ENCODE results near the gene GRIK4.

GRIK4 gene

GRCh38 chr11:120824242-120824641 is 312.7 kb downstream of the GRIK4 start:
- no peaks in the 10 kb centered on the region for H3K9me3 ChIP-seq (ENCODE audit: control insufficient read depth, low read depth, low read length)
- H3K27ac ChIP-seq (ENCODE audit: low read length), result no peak overlapping the region
- no peak overlapping the region for H3K9ac ChIP-seq (ENCODE audit: low read length)
- no peaks in the 10 kb centered on the region for H3K4me1 ChIP-seq (ENCODE audit: control insufficient read depth, low read depth, low read length)
- H3K27me3 ChIP-seq (ENCODE audit: control insufficient read depth, insufficient read depth, low read length), result no peaks in the 10 kb centered on the region
- no peak overlapping the region for H3K4me3 ChIP-seq (ENCODE audit: low read length)
- no peaks in the 10 kb centered on the region for H3K36me3 ChIP-seq (ENCODE audit: control insufficient read depth, low read depth, low read length)

GRCh38 chr11:120827198-120827597 is 315.6 kb downstream of the GRIK4 start:
- no peak overlapping the region for H3K27ac ChIP-seq (ENCODE audit: low read length)
- H3K36me3 ChIP-seq (ENCODE audit: control insufficient read depth, low read depth, low read length), result no peaks in the 10 kb centered on the region
- H3K27me3 ChIP-seq (ENCODE audit: control insufficient read depth, insufficient read depth, low read length), result no peaks in the 10 kb centered on the region
- H3K9me3 ChIP-seq (ENCODE audit: control insufficient read depth, low read depth, low read length), result no peaks in the 10 kb centered on the region
- H3K4me3 ChIP-seq (ENCODE audit: low read length), result no peak overlapping the region
- no peaks in the 10 kb centered on the region for H3K4me1 ChIP-seq (ENCODE audit: control insufficient read depth, low read depth, low read length)
- no peak overlapping the region for H3K9ac ChIP-seq (ENCODE audit: low read length)

GRCh38 chr11:120827820-120828219 is 316.3 kb downstream of the GRIK4 start:
- no peak overlapping the region for H3K9ac ChIP-seq (ENCODE audit: low read length)
- no peaks in the 10 kb centered on the region for H3K36me3 ChIP-seq (ENCODE audit: control insufficient read depth, low read depth, low read length)
- H3K27me3 ChIP-seq (ENCODE audit: control insufficient read depth, insufficient read depth, low read length), result no peaks in the 10 kb centered on the region
- no peaks in the 10 kb centered on the region for H3K4me1 ChIP-seq (ENCODE audit: control insufficient read depth, low read depth, low read length)
- no peak overlapping the region for H3K4me3 ChIP-seq (ENCODE audit: low read length)
- H3K27ac ChIP-seq (ENCODE audit: low read length), result no peak overlapping the region
- H3K9me3 ChIP-seq (ENCODE audit: control insufficient read depth, low read depth, low read length), result no peaks in the 10 kb centered on the region

- Histone ChIP-seq H3K9me3 (ENCODE audit: control insufficient read depth, low read depth, low read length) (no peaks in the 10 kb centered on the region), H3K4me1 (ENCODE audit: control insufficient read depth, low read depth, low read length) (no peaks in the 10 kb centered on the region), H3K4me3 (ENCODE audit: low read length) (no peak overlapping the region), H3K36me3 (ENCODE audit: control insufficient read depth, low read depth, low read length) (no peaks in the 10 kb centered on the region), H3K9ac (ENCODE audit: low read length) (no peak overlapping the region), H3K27me3 (ENCODE audit: control insufficient read depth, insufficient read depth, low read length) (no peaks in the 10 kb centered on the region), H3K27ac (ENCODE audit: low read length) (no peak overlapping the region)
Measured at GRCh38 chr11:120828847-120829246, 317.3 kb downstream of the GRIK4 start.

- H3K9me3 ChIP-seq (ENCODE audit: control insufficient read depth, low read depth, low read length), result no peaks in the 10 kb centered on the region
- no peak overlapping the region for H3K27ac ChIP-seq (ENCODE audit: low read length)
Measured at GRCh38 chr11:120830085-120830620, 318.6 kb downstream of the GRIK4 start.

GRCh38 chr11:120832481-120833238 is 321.1 kb downstream of the GRIK4 start:
- Histone ChIP-seq H3K27me3 (ENCODE audit: control insufficient read depth, insufficient read depth, low read length) (no peaks in the 10 kb centered on the region), H3K9ac (ENCODE audit: low read length) (no peak overlapping the region)

More at GRCh38 chr11:120830085-120830620, 318.6 kb downstream of the GRIK4 start:
- Histone ChIP-seq H3K27me3 (ENCODE audit: control insufficient read depth, insufficient read depth, low read length) (no peaks in the 10 kb centered on the region), H3K4me1 (ENCODE audit: control insufficient read depth, low read depth, low read length) (no peaks in the 10 kb centered on the region), H3K36me3 (ENCODE audit: control insufficient read depth, low read depth, low read length) (no peaks in the 10 kb centered on the region), H3K4me3 (ENCODE audit: low read length) (no peak overlapping the region), H3K9ac (ENCODE audit: low read length) (no peak overlapping the region)

GRCh38 chr11:120834686-120835210 is 323.2 kb downstream of the GRIK4 start:
- H3K27ac ChIP-seq (ENCODE audit: low read length), result no peak overlapping the region
- no peaks in the 10 kb centered on the region for H3K9me3 ChIP-seq (ENCODE audit: control insufficient read depth, low read depth, low read length)
- H3K4me3 ChIP-seq (ENCODE audit: low read length), result no peak overlapping the region
- H3K9ac ChIP-seq (ENCODE audit: low read length), result no peak overlapping the region
- no peaks in the 10 kb centered on the region for H3K27me3 ChIP-seq (ENCODE audit: control insufficient read depth, insufficient read depth, low read length)
- no peaks in the 10 kb centered on the region for H3K36me3 ChIP-seq (ENCODE audit: control insufficient read depth, low read depth, low read length)
- H3K4me1 ChIP-seq (ENCODE audit: control insufficient read depth, low read depth, low read length), result no peaks in the 10 kb centered on the region

More at GRCh38 chr11:120832481-120833238, 321.1 kb downstream of the GRIK4 start:
- H3K4me3 ChIP-seq (ENCODE audit: low read length), result no peak overlapping the region
- H3K4me1 ChIP-seq (ENCODE audit: control insufficient read depth, low read depth, low read length), result no peaks in the 10 kb centered on the region
- no peaks in the 10 kb centered on the region for H3K9me3 ChIP-seq (ENCODE audit: control insufficient read depth, low read depth, low read length)
- no peak overlapping the region for H3K27ac ChIP-seq (ENCODE audit: low read length)
- no peaks in the 10 kb centered on the region for H3K36me3 ChIP-seq (ENCODE audit: control insufficient read depth, low read depth, low read length)

GRCh38 chr11:120835601-120836228 is 324.2 kb downstream of the GRIK4 start:
- Histone ChIP-seq H3K4me1 (ENCODE audit: control insufficient read depth, low read depth, low read length) (no peaks in the 10 kb centered on the region), H3K36me3 (ENCODE audit: control insufficient read depth, low read depth, low read length) (no peaks in the 10 kb centered on the region), H3K27me3 (ENCODE audit: control insufficient read depth, insufficient read depth, low read length) (no peaks in the 10 kb centered on the region)

GRCh38 chr11:120837696-120838095 is 326.1 kb downstream of the GRIK4 start:
- Histone ChIP-seq H3K4me1 (ENCODE audit: control insufficient read depth, low read depth, low read length) (no peaks in the 10 kb centered on the region), H3K27ac (ENCODE audit: low read length) (no peak overlapping the region), H3K36me3 (ENCODE audit: control insufficient read depth, low read depth, low read length) (no peaks in the 10 kb centered on the region), H3K27me3 (ENCODE audit: control insufficient read depth, insufficient read depth, low read length) (no peaks in the 10 kb centered on the region), H3K4me3 (ENCODE audit: low read length) (no peak overlapping the region), H3K9me3 (ENCODE audit: control insufficient read depth, low read depth, low read length) (no peaks in the 10 kb centered on the region), H3K9ac (ENCODE audit: low read length) (no peak overlapping the region)

More at GRCh38 chr11:120835601-120836228, 324.2 kb downstream of the GRIK4 start:
- Histone ChIP-seq H3K9ac (ENCODE audit: low read length) (no peak overlapping the region), H3K27ac (ENCODE audit: low read length) (no peak overlapping the region), H3K4me3 (ENCODE audit: low read length) (no peak overlapping the region), H3K9me3 (ENCODE audit: control insufficient read depth, low read depth, low read length) (no peaks in the 10 kb centered on the region)

GRCh38 chr11:120839201-120839600 is 327.7 kb downstream of the GRIK4 start:
- H3K27ac ChIP-seq (ENCODE audit: low read length), result no peak overlapping the region
- no peaks in the 10 kb centered on the region for H3K9me3 ChIP-seq (ENCODE audit: control insufficient read depth, low read depth, low read length)
- H3K9ac ChIP-seq (ENCODE audit: low read length), result no peak overlapping the region
- no peaks in the 10 kb centered on the region for H3K27me3 ChIP-seq (ENCODE audit: control insufficient read depth, insufficient read depth, low read length)
- no peaks in the 10 kb centered on the region for H3K4me1 ChIP-seq (ENCODE audit: control insufficient read depth, low read depth, low read length)
- H3K36me3 ChIP-seq (ENCODE audit: control insufficient read depth, low read depth, low read length), result no peaks in the 10 kb centered on the region
- H3K4me3 ChIP-seq (ENCODE audit: low read length), result no peak overlapping the region

- Histone ChIP-seq H3K27ac (ENCODE audit: low read length) (no peak overlapping the region), H3K4me1 (ENCODE audit: control insufficient read depth, low read depth, low read length) (no peaks in the 10 kb centered on the region), H3K4me3 (ENCODE audit: low read length) (no peak overlapping the region), H3K9me3 (ENCODE audit: control insufficient read depth, low read depth, low read length) (no peaks in the 10 kb centered on the region), H3K27me3 (ENCODE audit: control insufficient read depth, insufficient read depth, low read length) (no peaks in the 10 kb centered on the region), H3K9ac (ENCODE audit: low read length) (no peak overlapping the region), H3K36me3 (ENCODE audit: control insufficient read depth, low read depth, low read length) (no peaks in the 10 kb centered on the region)
Measured at GRCh38 chr11:120839846-120840402, 328.4 kb downstream of the GRIK4 start.
